Endothelial cell of umbilical vein (primary cell): ENCODE measurements around the gene HOXD8. TPM values are rescaled to one million over a fixed set of nuclear protein-coding genes. Genes with fewer than 3 reads are reported as not detected.
A peak's percentile ranks its signal among the peaks of the same experiment; 100 is the strongest.

Source experiments
- BruUV-seq: library from RNA; stranded (reverse); fragments of 400-500 nt; replicated peaks from 2 replicates; lab custom pipeline; 2021; lab: Mats Ljungman, UMichigan
- CTCF ChIA-PET: fragments of 300-600, 350-600 bp; sonication (Branson Sonifier 250); formaldehyde crosslinking; loops from one replicate; lab custom pipeline; 2021; ENCODE audit warnings: antibody characterized with exemption, inconsistent platforms; lab: Charles Lee
- POLR2A ChIA-PET: fragments of 300-600, 350-600 bp; sonication (Branson Sonifier 250); formaldehyde crosslinking; loops from one replicate; lab custom pipeline; 2021; ENCODE audit warnings: antibody characterized with exemption, inconsistent platforms; lab: Charles Lee
- DNase-seq: peaks from one replicate; pipeline ENCODE4 v3.0.0-alpha.2; 2011; ENCODE audit warnings: low read depth, low spot score
- FAIRE-seq: peaks from 2 replicates; lab custom pipeline; 2011; peaks lifted over from hg19 to GRCh38; lab: Jason Lieb, UNC
- H2AFZ ChIP-seq: 2 replicates; pipeline ENCODE4 v1.6.0; 2012; ENCODE audit warnings: low read depth, low read length, control low read depth, inconsistent platforms
- H3K27ac ChIP-seq: 2 replicates; pipeline ENCODE4 v1.5.1; 2011; ENCODE audit warnings: low read depth, mild to moderate bottlenecking, control low read depth, low read length, moderate library complexity; ENCODE audit not compliant: insufficient read depth
- H3K27me3 ChIP-seq, 2 experiments: 2 replicates each; pipeline versions ENCODE4 v1.6.0 to v1.6.1; 2011; ENCODE audit warnings: low read length in 2 of 2, mixed read lengths in 1 of 2; ENCODE audit not compliant: control insufficient read depth in 2 of 2, insufficient read depth in 2 of 2
- H3K36me3 ChIP-seq, 2 experiments: 2 replicates in 1 of 2; 3 replicates in 1 of 2; pipeline ENCODE4 v1.5.1; 2011; ENCODE audit warnings: low read length in 2 of 2, mild to moderate bottlenecking in 1 of 2, moderate library complexity in 1 of 2; ENCODE audit not compliant: control insufficient read depth in 2 of 2, insufficient read depth in 2 of 2; ENCODE audit errors: extremely low read depth in 1 of 2
- H3K4me1 ChIP-seq: 3 replicates; pipeline ENCODE4 v1.5.1; 2011; ENCODE audit warnings: mild to moderate bottlenecking, low read length; ENCODE audit not compliant: control insufficient read depth, insufficient read depth; ENCODE audit errors: extremely low read depth
- H3K4me2 ChIP-seq: 2 replicates; pipeline ENCODE4 v1.6.1; 2011; ENCODE audit warnings: low read length, control low read depth, mixed read lengths; ENCODE audit not compliant: insufficient read depth
- H3K4me3 ChIP-seq, 3 experiments: fragments of 200-600 bp in 1 of 3; sonication (generic), shearing (Covaris generic) in 1 of 3; replicated peaks in 1 of 3; 2 replicates each; pipeline ENCODE4 v1.5.1; 2011 to 2016; ENCODE audit warnings: control low read depth in 3 of 3, low read length in 3 of 3, mild to moderate bottlenecking in 2 of 3, inconsistent platforms in 1 of 3, low read depth in 1 of 3, moderate library complexity in 1 of 3; ENCODE audit not compliant: insufficient read depth in 1 of 3
- H3K79me2 ChIP-seq: 2 replicates; pipeline ENCODE4 v1.6.0; 2012; ENCODE audit warnings: low read length, inconsistent platforms; ENCODE audit not compliant: control insufficient read depth, insufficient read depth
- H3K9ac ChIP-seq: replicated peaks from 2 replicates; pipeline ENCODE3; 2011; ENCODE audit warnings: low read length, control low read depth; ENCODE audit not compliant: insufficient read depth; ENCODE audit errors: extremely low read depth
- H3K9me1 ChIP-seq: replicated peaks from 3 replicates; pipeline ENCODE4 v1.6.0; 2011; ENCODE audit warnings: mild to moderate bottlenecking, low read length; ENCODE audit not compliant: control insufficient read depth, insufficient read depth; ENCODE audit errors: extremely low read depth
- H3K9me3 ChIP-seq: replicated peaks from 2 replicates; pipeline ENCODE4 v1.5.1; 2012; ENCODE audit warnings: low read length, inconsistent platforms; ENCODE audit not compliant: control insufficient read depth, insufficient read depth
- H4K20me1 ChIP-seq: replicated peaks from 2 replicates; pipeline ENCODE3; 2011; ENCODE audit warnings: mild to moderate bottlenecking, low read length; ENCODE audit not compliant: control insufficient read depth, insufficient read depth; ENCODE audit errors: extremely low read depth
- CTCF ChIP-seq, 2 donors: IDR thresholded peaks; 1 replicate in 1 of 2; 2 replicates in 1 of 2; pipeline ENCODE4 v1.5.1; 2011; ENCODE audit warnings: low read length in 2 of 2, mild to moderate bottlenecking in 2 of 2, moderate library complexity in 2 of 2, control low read depth in 1 of 2, inconsistent platforms in 1 of 2, low read depth in 1 of 2; ENCODE audit not compliant: insufficient read depth in 1 of 2; ENCODE audit errors: extremely low read depth in 1 of 2
- EZH2 ChIP-seq: IDR thresholded peaks from 2 replicates; pipeline ENCODE4 v1.6.1; 2012; ENCODE audit warnings: borderline replicate concordance, low read depth, mild to moderate bottlenecking, moderate library complexity, low read length, inconsistent platforms; ENCODE audit not compliant: severe bottlenecking
- FOS ChIP-seq: IDR thresholded peaks from 2 replicates; pipeline ENCODE4 v1.6.1; 2011; ENCODE audit warnings: mild to moderate bottlenecking, low read length, moderate library complexity, borderline replicate concordance; ENCODE audit not compliant: insufficient read depth
- GATA2 ChIP-seq: IDR thresholded peaks from 2 replicates; pipeline ENCODE4 v1.7.0; 2011; ENCODE audit warnings: low read depth, mild to moderate bottlenecking, moderate library complexity, mixed read lengths, low read length; ENCODE audit not compliant: insufficient read length, insufficient read depth
- JUN ChIP-seq: IDR thresholded peaks from 2 replicates; pipeline ENCODE4 v1.6.1; 2011; ENCODE audit warnings: borderline replicate concordance, low read depth; ENCODE audit not compliant: insufficient read length, insufficient read depth
- MAX ChIP-seq: IDR thresholded peaks from 2 replicates; pipeline ENCODE4 v1.6.1; 2011; ENCODE audit not compliant: insufficient read depth, insufficient read length
- MYC ChIP-seq: IDR thresholded peaks from one replicate; pipeline ENCODE4 v1.6.1; 2011; ENCODE audit warnings: mild to moderate bottlenecking, low read depth, low read length
- POLR2A ChIP-seq: IDR thresholded peaks from 2 replicates; pipeline ENCODE4 v1.6.1; 2012; ENCODE audit warnings: low read depth, mild to moderate bottlenecking, control low read depth, low read length
- POLR2AphosphoS5 ChIP-seq: IDR thresholded peaks from 2 replicates; pipeline ENCODE4 v1.6.1; 2012; ENCODE audit warnings: low read depth, mild to moderate bottlenecking, control low read depth, low read length, moderate library complexity; ENCODE audit not compliant: insufficient read depth
- dilution Hi-C: fragments of 300-500 bp; cut with MboI; formaldehyde crosslinking; loops from one replicate; pipeline ENCODE4 v1.15.0; 2019; ENCODE audit warnings: low sequenced_read_pairs; ENCODE audit not compliant: extremely low pct_ligation_motif_present
- intact Hi-C: fragments of 100-400 bp; cut with micrococcal nuclease; formaldehyde crosslinking; loops from one replicate; pipeline ENCODE4 v1.10.0; 2022
- polyA plus RNA-seq, 4 experiments: library from polyadenylated mRNA; depleted of rRNA in 3 of 4; stranded (reverse) in 3 of 4; unstranded in 1 of 4; fragments of >200 nt; gene quantifications; 2 replicates each; pipeline versions ENCODE4 v1.2.1 to v1.2.3, GENCODE V29; 2011 to 2012; ENCODE audit warnings: missing spikeins in 1 of 4
- total RNA-seq: library from RNA; stranded (reverse); gene quantifications from 2 replicates; pipeline ENCODE4 v1.2.3, GENCODE V29; 2021

The HOXD8 gene
- total and polyA plus RNA-seq, 2 donors (not counting 3 experiments of a cell fraction or from before 2014, with no cell fraction given) = 6.4 to 15.6 TPM

GRCh38 chr2:176178038-176178756 lies 48.7 kb downstream of the HOXD8 start:
- Histone ChIP-seq H3K27me3 (no peaks in the 10 kb centered on the region), H4K20me1 (no peaks in the 10 kb centered on the region), H3K27ac (peak overlapping the region; percentile 77), H2AFZ (peak overlapping the region; percentile 95), H3K9me1 (no peaks in the 10 kb centered on the region), H3K4me3 (peak overlapping the region; percentile 33 to 49 (median 48)), H3K9ac (peak overlapping the region; percentile 73), H3K9me3 (no peaks in the 10 kb centered on the region), H3K36me3 (no peaks in the 10 kb centered on the region), H3K79me2 (no peaks in the 10 kb centered on the region), H3K4me2 (peak overlapping the region; percentile 79), H3K4me1 (peaks cover 30% of the 10 kb centered on the region)
- intact Hi-C loops = loop anchor here (1.0 to 5.0 kb wide), 6 partner anchors 10 to 339 kb away; partner anchors contain the start of genes HOXD1 and MTX2
- POLR2A ChIA-PET = interaction anchor here (1.7 to 2.0 kb wide), 2 partner anchors 9 to 10 kb away, joined by 6 to 7 read pairs; partner anchors contain the start of gene HOXD1
- peak; percentile 68 for DNase-seq
- FAIRE-seq = peak; percentile 58
- TF ChIP-seq MYC (no peak), MAX (peak; percentile 67)
- BruUV-seq = TSS peak; percentile 67
- dilution Hi-C loops = no loop called here
- CTCF ChIA-PET = interaction anchor here (0.9 to 6.6 kb wide), 15 partner anchors 9 to 474 kb away, joined by 3 to 58 read pairs (median 4); partner anchors contain the start of gene HOXD1

GRCh38 chr2:176178757-176179295 lies 49.3 kb downstream of the HOXD8 start:
- H3K27ac ChIP-seq = peak overlapping the region; percentile 77
- no peaks in the 10 kb centered on the region for H4K20me1 ChIP-seq
- peak overlapping the region in 2 of 3 experiments; percentile 25 to 49 for H3K4me3 ChIP-seq
- no peaks in the 10 kb centered on the region for H3K9me3 ChIP-seq
- H3K4me2 ChIP-seq = peak overlapping the region; percentile 79
- H3K27me3 ChIP-seq = no peaks in the 10 kb centered on the region
- no peak for TF ChIP-seq CTCF (IDR thresholded peaks at IDR 0.05; ENCODE audit: extremely low read depth in 1 of 2, insufficient read depth in 1 of 2, low read depth in 1 of 2, low read length in 2 of 2)
- no peak for TF ChIP-seq MYC
- TF ChIP-seq EZH2 = no peak
- TF ChIP-seq POLR2A = peak; percentile 25
- TF ChIP-seq POLR2AphosphoS5 = no peak
- peak; percentile 86 for TF ChIP-seq FOS
- TF ChIP-seq MAX = no peak
- TF ChIP-seq GATA2 = no peak
- peak; percentile 82 for TF ChIP-seq JUN
- no TSS peak for BruUV-seq
- FAIRE-seq (peak; percentile 85), DNase-seq (peak; percentile 90)
- intact Hi-C loops (loop anchor here (1.0 to 5.0 kb wide), 7 partner anchors 9 to 375 kb away; partner anchors contain the start of genes HOXD1 and MTX2), dilution Hi-C loops (no loop called here)
- ChIA-PET CTCF (interaction anchor here (0.7 to 6.6 kb wide), 13 partner anchors 8 to 473 kb away, joined by 3 to 58 read pairs (median 4); partner anchors contain the start of gene HOXD1), POLR2A (interaction anchor here (1.5 to 2.0 kb wide), 3 partner anchors 9 to 14 kb away, joined by 3 to 7 read pairs (median 6); partner anchors contain the start of gene HOXD1)
- peak overlapping the region; percentile 57 for H2AFZ ChIP-seq
- no peaks in the 10 kb centered on the region for H3K9me1 ChIP-seq
- peaks cover 30% of the 10 kb centered on the region for H3K4me1 ChIP-seq
- no peaks in the 10 kb centered on the region for H3K79me2 ChIP-seq
- H3K36me3 ChIP-seq = no peaks in the 10 kb centered on the region
- peak overlapping the region; percentile 73 for H3K9ac ChIP-seq
